NCI-H526 treated with DMSO at 0.1 percent for 48 hours (cell line): ENCODE measurements around the gene ARHGEF4.

Source experiments
- DNase-seq: peaks from one replicate; lab custom pipeline; 2025; lab: John Stamatoyannopoulos, UW

ARHGEF4 gene

GRCh38 chr2:131038258-131039100 lies 201.8 kb downstream of the ARHGEF4 start:
- DNase-seq = no peak

GRCh38 chr2:131039101-131039440 lies 202.4 kb downstream of the ARHGEF4 start:
- DNase-seq = no peak

- no peak for DNase-seq
Measured at GRCh38 chr2:131039535-131039907, 202.8 kb downstream of the ARHGEF4 start.

GRCh38 chr2:131039908-131040660 lies 203.4 kb downstream of the ARHGEF4 start:
- no peak for DNase-seq

GRCh38 chr2:131040661-131041401 lies 204.1 kb downstream of the ARHGEF4 start:
- no peak for DNase-seq

- no peak for DNase-seq
Measured at GRCh38 chr2:131041402-131042147, 204.9 kb downstream of the ARHGEF4 start.

- DNase-seq = no peak
Measured at GRCh38 chr2:131042148-131042775, 205.5 kb downstream of the ARHGEF4 start.

- no peak for DNase-seq
Measured at GRCh38 chr2:131043199-131044074, 206.7 kb downstream of the ARHGEF4 start.

GRCh38 chr2:131044075-131044756 lies 207.5 kb downstream of the ARHGEF4 start:
- DNase-seq = no peak

GRCh38 chr2:131044757-131045150 lies 208.0 kb downstream of the ARHGEF4 start:
- no peak for DNase-seq

- DNase-seq = no peak
Measured at GRCh38 chr2:131045286-131046027, 208.7 kb downstream of the ARHGEF4 start.

GRCh38 chr2:131046028-131046917 lies 209.6 kb downstream of the ARHGEF4 start:
- no peak for DNase-seq

GRCh38 chr2:131046918-131047652 lies 210.4 kb downstream of the ARHGEF4 start:
- no peak for DNase-seq

- no peak for DNase-seq
Measured at GRCh38 chr2:131047920-131048560, 211.3 kb downstream of the ARHGEF4 start.

GRCh38 chr2:131048641-131049040 lies 211.9 kb downstream of the ARHGEF4 start:
- DNase-seq = no peak

GRCh38 chr2:131049150-131049718 lies 212.5 kb downstream of the ARHGEF4 start:
- DNase-seq = no peak

GRCh38 chr2:131050896-131051295 lies 214.2 kb downstream of the ARHGEF4 start:
- no peak for DNase-seq
